ENCODE results near the gene PBX4.

PBX4 gene

GRCh38 chr19:19523177-19523576, 95.3 kb downstream of the PBX4 start:
- DNase-seq = no peak

- no peak for DNase-seq
Measured at GRCh38 chr19:19520989-19521388, 97.5 kb downstream of the PBX4 start.

- DNase-seq = no peak
Measured at GRCh38 chr19:19517235-19517619, 101.3 kb downstream of the PBX4 start.

- DNase-seq = peak; percentile 84
Measured at GRCh38 chr19:19515642-19516519, 102.6 kb downstream of the PBX4 start, which contains the start of gene NDUFA13. TSS of gene NDUFA13 (plus strand) at chr19:19516225. CDS start at chr19:19516239, 14 bp downstream.

- DNase-seq = no peak
Measured at GRCh38 chr19:19514881-19515641, 103.4 kb downstream of the PBX4 start, which contains the start of gene TSSK6. TSS of gene TSSK6 (minus strand) at chr19:19515548. CDS start at chr19:19515427, 121 bp downstream.

- DNase-seq = no peak
Measured at GRCh38 chr19:19514215-19514657, 104.3 kb downstream of the PBX4 start.

- no peak for DNase-seq
Measured at GRCh38 chr19:19513682-19514081, 104.8 kb downstream of the PBX4 start.
